Ishikawa (cell line): ENCODE data around the gene C21orf58.

Source experiments
- CEBPB ChIP-seq: IDR thresholded peaks from 2 replicates; pipeline ENCODE4 v1.6.1; 2012
- CREB1 ChIP-seq: IDR thresholded peaks from 2 replicates; pipeline ENCODE4 v1.6.1; 2012; ENCODE audit warnings: low read depth
- EGR1 ChIP-seq: IDR thresholded peaks from 2 replicates; pipeline ENCODE4 v1.6.1; 2012
- EP300 ChIP-seq: IDR thresholded peaks from 2 replicates; pipeline ENCODE4 v1.6.1; 2012; ENCODE audit warnings: borderline replicate concordance
- FOXM1 ChIP-seq: IDR thresholded peaks from 2 replicates; pipeline ENCODE4 v1.6.1; 2012; ENCODE audit warnings: low read depth, borderline replicate concordance
- MAX ChIP-seq: IDR thresholded peaks from 2 replicates; pipeline ENCODE4 v1.6.1; 2012
- NFIC ChIP-seq: IDR thresholded peaks from 2 replicates; pipeline ENCODE4 v1.6.1; 2012
- RAD21 ChIP-seq: IDR thresholded peaks from 2 replicates; pipeline ENCODE4 v1.6.1; 2012; ENCODE audit warnings: low read depth
- TAF1 ChIP-seq: IDR thresholded peaks from 2 replicates; pipeline ENCODE4 v1.6.1; 2012; ENCODE audit warnings: low read depth, mild to moderate bottlenecking
- TCF12 ChIP-seq: IDR thresholded peaks from 2 replicates; pipeline ENCODE4 v1.6.1; 2012; ENCODE audit warnings: low read depth
- TEAD4 ChIP-seq: IDR thresholded peaks from 2 replicates; pipeline ENCODE4 v1.6.1; 2012
- USF1 ChIP-seq: IDR thresholded peaks from 2 replicates; pipeline ENCODE4 v1.6.1; 2012
- YY1 ChIP-seq: IDR thresholded peaks from 2 replicates; pipeline ENCODE4 v1.6.1; 2012; ENCODE audit warnings: low read depth
- ZBTB7A ChIP-seq: IDR thresholded peaks from 2 replicates; pipeline ENCODE4 v1.6.1; 2012; ENCODE audit warnings: low read depth
- TF ChIP-seq, protein P1 (sequence below): IDR thresholded peaks from 2 replicates; pipeline ENCODE4 v1.6.1; 2012; ENCODE audit warnings: low read depth, mild to moderate bottlenecking

Gene C21orf58

DNA sequence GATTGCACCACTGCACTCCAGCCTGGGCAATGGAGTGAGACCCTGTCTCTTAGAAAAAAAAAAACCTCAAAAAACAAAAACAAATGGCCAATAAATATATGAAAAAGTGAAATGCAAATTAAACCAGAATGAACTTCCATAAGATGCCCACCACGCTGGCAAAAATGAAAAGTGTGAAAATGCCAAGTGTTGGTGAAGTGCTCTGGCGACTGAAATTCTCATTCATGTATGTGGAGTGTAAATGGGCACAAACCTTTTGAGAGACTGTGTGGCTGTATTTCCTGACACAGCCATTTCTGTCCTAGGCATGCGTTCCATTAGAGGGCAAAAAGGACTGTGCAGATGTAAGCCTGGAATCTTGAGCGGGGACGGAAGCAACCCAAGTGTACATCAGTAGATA lies 19.2 kb downstream of the C21orf58 start:
- TF ChIP-seq, protein P1, sequence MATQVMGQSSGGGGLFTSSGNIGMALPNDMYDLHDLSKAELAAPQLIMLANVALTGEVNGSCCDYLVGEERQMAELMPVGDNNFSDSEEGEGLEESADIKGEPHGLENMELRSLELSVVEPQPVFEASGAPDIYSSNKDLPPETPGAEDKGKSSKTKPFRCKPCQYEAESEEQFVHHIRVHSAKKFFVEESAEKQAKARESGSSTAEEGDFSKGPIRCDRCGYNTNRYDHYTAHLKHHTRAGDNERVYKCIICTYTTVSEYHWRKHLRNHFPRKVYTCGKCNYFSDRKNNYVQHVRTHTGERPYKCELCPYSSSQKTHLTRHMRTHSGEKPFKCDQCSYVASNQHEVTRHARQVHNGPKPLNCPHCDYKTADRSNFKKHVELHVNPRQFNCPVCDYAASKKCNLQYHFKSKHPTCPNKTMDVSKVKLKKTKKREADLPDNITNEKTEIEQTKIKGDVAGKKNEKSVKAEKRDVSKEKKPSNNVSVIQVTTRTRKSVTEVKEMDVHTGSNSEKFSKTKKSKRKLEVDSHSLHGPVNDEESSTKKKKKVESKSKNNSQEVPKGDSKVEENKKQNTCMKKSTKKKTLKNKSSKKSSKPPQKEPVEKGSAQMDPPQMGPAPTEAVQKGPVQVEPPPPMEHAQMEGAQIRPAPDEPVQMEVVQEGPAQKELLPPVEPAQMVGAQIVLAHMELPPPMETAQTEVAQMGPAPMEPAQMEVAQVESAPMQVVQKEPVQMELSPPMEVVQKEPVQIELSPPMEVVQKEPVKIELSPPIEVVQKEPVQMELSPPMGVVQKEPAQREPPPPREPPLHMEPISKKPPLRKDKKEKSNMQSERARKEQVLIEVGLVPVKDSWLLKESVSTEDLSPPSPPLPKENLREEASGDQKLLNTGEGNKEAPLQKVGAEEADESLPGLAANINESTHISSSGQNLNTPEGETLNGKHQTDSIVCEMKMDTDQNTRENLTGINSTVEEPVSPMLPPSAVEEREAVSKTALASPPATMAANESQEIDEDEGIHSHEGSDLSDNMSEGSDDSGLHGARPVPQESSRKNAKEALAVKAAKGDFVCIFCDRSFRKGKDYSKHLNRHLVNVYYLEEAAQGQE, result no peak
- TF ChIP-seq CEBPB (no peak), NFIC (no peak), FOXM1 (no peak), TEAD4 (no peak), USF1 (no peak), ZBTB7A (no peak), EP300 (no peak), YY1 (no peak), RAD21 (no peak)

GRCh38 chr21:46301759-46302158 lies 21.9 kb downstream of the C21orf58 start:
- TF ChIP-seq TAF1 (no peak), EP300 (no peak), EGR1 (no peak), NFIC (no peak), USF1 (no peak), RAD21 (no peak), TCF12 (no peak), YY1 (no peak), ZBTB7A (no peak), CEBPB (no peak), CREB1 (no peak)

DNA sequence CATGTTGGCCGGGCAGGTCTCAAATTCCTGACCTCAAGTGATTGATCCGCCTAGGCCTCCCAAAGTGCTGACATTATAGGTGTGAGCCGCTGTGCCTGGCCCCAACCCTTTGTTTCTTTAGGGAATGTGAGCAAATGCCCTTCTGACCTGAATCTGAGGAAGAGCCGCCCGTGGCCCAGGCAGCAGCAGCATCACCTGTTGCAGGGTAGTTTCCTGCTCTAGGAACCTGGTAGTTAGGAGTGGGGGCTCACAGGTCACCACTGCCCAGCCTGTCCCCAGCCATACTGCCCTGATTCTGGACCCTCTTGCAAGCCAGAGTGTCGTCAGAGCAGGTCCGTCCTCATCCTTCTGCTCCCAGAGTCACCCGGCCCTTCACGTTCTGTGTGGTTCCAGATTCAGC lies 24.5 kb downstream of the C21orf58 start:
- TF ChIP-seq CEBPB (no peak), YY1 (no peak), EP300 (no peak), TEAD4 (no peak), ZBTB7A (no peak)

- TF ChIP-seq, protein P1, result no peak
- no peak for TF ChIP-seq RAD21
- TF ChIP-seq NFIC, result no peak
- no peak for TF ChIP-seq FOXM1
- no peak for TF ChIP-seq CEBPB
- no peak for TF ChIP-seq EGR1
- TF ChIP-seq USF1, result no peak
- TF ChIP-seq CREB1, result no peak
- no peak for TF ChIP-seq TAF1
- no peak for TF ChIP-seq TCF12
- TF ChIP-seq TEAD4, result no peak
Measured at GRCh38 chr21:46297338-46298271, 26.1 kb downstream of the C21orf58 start.

DNA sequence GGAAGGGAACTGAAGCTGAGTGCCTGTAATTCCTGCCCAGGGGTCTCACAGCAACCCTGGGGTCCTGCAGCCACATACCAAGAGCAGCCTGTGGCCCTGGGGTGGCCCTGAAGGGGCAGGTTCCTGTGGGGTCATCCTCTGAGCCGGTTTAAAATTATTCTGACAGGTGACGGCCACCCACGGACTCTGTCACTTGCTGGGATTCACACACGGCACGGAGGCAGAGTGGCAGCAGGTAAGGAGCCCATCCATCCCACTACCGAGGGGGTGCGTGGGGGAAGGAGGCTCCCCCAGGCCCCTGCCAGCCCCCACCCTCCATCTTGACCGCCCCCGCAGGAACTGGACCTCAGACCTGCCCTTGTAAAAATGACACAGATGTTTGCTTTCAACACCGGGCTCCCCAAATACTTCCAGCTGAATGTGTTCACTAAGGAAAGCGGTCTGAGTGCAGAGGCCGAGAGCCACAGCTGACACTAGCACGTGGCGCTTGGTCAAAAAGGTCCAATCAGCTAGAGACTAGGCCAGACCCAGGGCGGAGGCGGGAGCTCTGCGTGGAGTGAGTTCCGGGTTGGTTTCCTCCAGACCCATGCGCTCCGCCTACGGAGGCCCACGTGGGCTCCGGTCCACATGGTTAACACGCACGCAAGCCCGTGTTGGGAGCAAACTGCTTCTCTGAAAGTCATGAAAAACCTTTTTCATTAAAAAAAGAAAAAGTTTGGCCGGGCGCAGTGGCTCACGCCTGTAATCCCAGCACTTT lies 27.5 kb downstream of the C21orf58 start:
- TF ChIP-seq FOXM1 (no peak), TAF1 (no peak), MAX (no peak), RAD21 (no peak), TCF12 (no peak), NFIC (no peak), TEAD4 (no peak), YY1 (no peak), EP300 (no peak), CREB1 (no peak)
